ENCODE data around the gene GFRA3. TPM values are rescaled to one million over a fixed set of nuclear protein-coding genes. Genes with fewer than 3 reads are reported as not detected.
"Not testable (repeated sequence)": the region's sequence is repeated elsewhere in the genome, so short reads cannot be mapped to it uniquely, and the experiment has no call there.

The GFRA3 gene, protein sequence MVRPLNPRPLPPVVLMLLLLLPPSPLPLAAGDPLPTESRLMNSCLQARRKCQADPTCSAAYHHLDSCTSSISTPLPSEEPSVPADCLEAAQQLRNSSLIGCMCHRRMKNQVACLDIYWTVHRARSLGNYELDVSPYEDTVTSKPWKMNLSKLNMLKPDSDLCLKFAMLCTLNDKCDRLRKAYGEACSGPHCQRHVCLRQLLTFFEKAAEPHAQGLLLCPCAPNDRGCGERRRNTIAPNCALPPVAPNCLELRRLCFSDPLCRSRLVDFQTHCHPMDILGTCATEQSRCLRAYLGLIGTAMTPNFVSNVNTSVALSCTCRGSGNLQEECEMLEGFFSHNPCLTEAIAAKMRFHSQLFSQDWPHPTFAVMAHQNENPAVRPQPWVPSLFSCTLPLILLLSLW
- total RNA-seq (2021) = 1.6 and 1.8 TPM in 2 replicates
- long read RNA-seq, partial matches to known transcripts = 1 of 5 reads
- long read RNA-seq, other reads (novel, unspliced or antisense) = 1 of 5 reads

DNA sequence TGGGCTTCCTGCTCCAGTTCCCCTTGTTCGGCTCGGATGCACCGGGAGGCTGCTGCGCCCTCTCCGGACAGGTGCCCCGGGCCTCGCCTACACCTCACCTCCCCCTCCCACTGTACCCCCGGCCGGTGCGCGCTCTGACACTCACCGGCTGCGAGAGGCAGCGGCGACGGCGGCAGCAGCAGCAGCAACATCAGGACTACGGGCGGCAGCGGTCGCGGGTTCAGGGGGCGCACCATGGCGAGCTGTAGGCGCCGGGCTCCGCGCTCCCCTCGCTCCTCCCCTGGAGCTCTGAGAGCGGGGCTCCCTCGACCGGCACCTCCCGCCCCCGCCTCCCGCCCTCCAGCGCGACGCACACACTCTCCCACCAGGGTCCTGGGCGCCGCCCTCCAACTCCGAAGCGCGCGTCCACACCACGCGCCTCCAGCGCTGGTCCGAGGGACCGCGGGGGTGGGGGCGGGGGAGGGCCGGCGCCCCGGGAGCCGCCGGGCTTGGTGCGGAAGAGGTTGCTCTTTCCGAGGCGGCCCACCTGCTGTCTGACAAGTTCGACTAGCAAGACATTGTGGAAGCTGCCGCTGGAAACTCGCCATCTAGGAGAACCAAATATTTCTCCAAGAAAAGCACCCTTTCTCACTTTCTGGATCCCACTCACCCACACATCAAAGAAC is at the start of gene GFRA3:
Gene GFRA3, minus strand, starts transcription at position 433 of the 665 bp plus-strand sequence. Its CDS starts 197 bp downstream, at position 236.
- H2BK5ac ChIP-seq (ENCODE audit: insufficient read length, low read length) = no peak within 1 kb of the TSS
- H2BK20ac ChIP-seq (ENCODE audit: low read depth, low read length, poor library complexity, severe bottlenecking) = no peak within 1 kb of the TSS
- H3K4me1 ChIP-seq (ENCODE audit: insufficient read depth, low read length) = no peaks in the 10 kb centered on the region
- H3K4me1 Mint-ChIP-seq = peaks cover 16% of the 10 kb centered on the region in 2 experiments
- H3K79me1 ChIP-seq (ENCODE audit: insufficient read depth, low read depth, low read length, poor library complexity, severe bottlenecking) = no peaks in the 10 kb centered on the region
- peak within 1 kb of the TSS; percentile 43 for H3K4me2 ChIP-seq (ENCODE audit: insufficient read depth, insufficient read length, low read length)
- H3K4me3 Mint-ChIP-seq = peak within 1 kb of the TSS; percentile 57 to 80
- H3K14ac ChIP-seq (ENCODE audit: insufficient read depth, low read length) = no peak within 1 kb of the TSS
- H2BK15ac ChIP-seq (ENCODE audit: low read depth, low read length) = no peak within 1 kb of the TSS
- H3K79me2 ChIP-seq (ENCODE audit: insufficient read depth, low read length) = no peaks in the 10 kb centered on the region
- no peaks in the 10 kb centered on the region for H3K9me3 Mint-ChIP-seq
- H3K27me3 ChIP-seq (ENCODE audit: insufficient read depth, low read length) = peaks cover 6% of the 10 kb centered on the region; the same call in 1 of the 2 replicates
- no peak within 1 kb of the TSS for H2AFZ ChIP-seq (ENCODE audit: low read length)
- H3K9me3 ChIP-seq (ENCODE audit: control insufficient read depth, low read depth, low read length) = no peaks in the 10 kb centered on the region
- no peak within 1 kb of the TSS for H3K4ac ChIP-seq (ENCODE audit: low read depth, low read length)
- H2BK12ac ChIP-seq (ENCODE audit: insufficient read length, low read depth, low read length) = no peak within 1 kb of the TSS
- WGBS (ENCODE audit: extremely low coverage, insufficient read length, low lambda C conversion rate) = no CpG with 5 or more reads among the region's 62 CpGs
- H3K56ac ChIP-seq (ENCODE audit: insufficient read length, low read depth, low read length) = no peak within 1 kb of the TSS
- H2AK5ac ChIP-seq (ENCODE audit: insufficient read length, low read length) = no peak within 1 kb of the TSS
- DNase-seq = peak; percentile 57
- no peak within 1 kb of the TSS for H3K27ac Mint-ChIP-seq
- H3K27ac ChIP-seq (ENCODE audit: insufficient read length, low read depth, low read length) = no peak within 1 kb of the TSS
- no peak within 1 kb of the TSS for H2BK120ac ChIP-seq (ENCODE audit: low read depth, low read length, poor library complexity, severe bottlenecking)
- H4K20me1 ChIP-seq (ENCODE audit: control insufficient read depth, insufficient read depth, insufficient read length) = no peaks in the 10 kb centered on the region
- no peak within 1 kb of the TSS for H3K18ac ChIP-seq (ENCODE audit: insufficient read length, low read depth, low read length)
- no peak within 1 kb of the TSS for H4K91ac ChIP-seq (ENCODE audit: insufficient read length, low read depth, low read length)
- peaks cover 41% of the 10 kb centered on the region for H3K27me3 Mint-ChIP-seq (ENCODE audit: low read depth)
- H3K23ac ChIP-seq (ENCODE audit: insufficient read length, low read depth, low read length) = no peak within 1 kb of the TSS
- H4K8ac ChIP-seq (replicated peaks; ENCODE audit: insufficient read length, low read depth, low read length) = no peak within 1 kb of the TSS
- H3T11ph ChIP-seq (ENCODE audit: low read length) = no peak within 1 kb of the TSS
- H4K5ac ChIP-seq (ENCODE audit: insufficient read length, low read depth, low read length) = no peak within 1 kb of the TSS
- TF ChIP-seq, protein P1, sequence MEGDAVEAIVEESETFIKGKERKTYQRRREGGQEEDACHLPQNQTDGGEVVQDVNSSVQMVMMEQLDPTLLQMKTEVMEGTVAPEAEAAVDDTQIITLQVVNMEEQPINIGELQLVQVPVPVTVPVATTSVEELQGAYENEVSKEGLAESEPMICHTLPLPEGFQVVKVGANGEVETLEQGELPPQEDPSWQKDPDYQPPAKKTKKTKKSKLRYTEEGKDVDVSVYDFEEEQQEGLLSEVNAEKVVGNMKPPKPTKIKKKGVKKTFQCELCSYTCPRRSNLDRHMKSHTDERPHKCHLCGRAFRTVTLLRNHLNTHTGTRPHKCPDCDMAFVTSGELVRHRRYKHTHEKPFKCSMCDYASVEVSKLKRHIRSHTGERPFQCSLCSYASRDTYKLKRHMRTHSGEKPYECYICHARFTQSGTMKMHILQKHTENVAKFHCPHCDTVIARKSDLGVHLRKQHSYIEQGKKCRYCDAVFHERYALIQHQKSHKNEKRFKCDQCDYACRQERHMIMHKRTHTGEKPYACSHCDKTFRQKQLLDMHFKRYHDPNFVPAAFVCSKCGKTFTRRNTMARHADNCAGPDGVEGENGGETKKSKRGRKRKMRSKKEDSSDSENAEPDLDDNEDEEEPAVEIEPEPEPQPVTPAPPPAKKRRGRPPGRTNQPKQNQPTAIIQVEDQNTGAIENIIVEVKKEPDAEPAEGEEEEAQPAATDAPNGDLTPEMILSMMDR (conservative IDR thresholded peaks at IDR 0.05) = no peak; the same call in 2 of the 3 replicates
- H3K36me3 Mint-ChIP-seq (ENCODE audit: insufficient read depth in 1 of 3, low read depth in 3 of 3) = no peaks in the 10 kb centered on the region
- H3K9ac ChIP-seq (ENCODE audit: extremely low read depth, insufficient read length, low read length) = no peak within 1 kb of the TSS
- peaks cover 4% of the 10 kb centered on the region for H3K23me2 ChIP-seq (ENCODE audit: insufficient read length, low read depth, low read length, poor library complexity, severe bottlenecking)

DNA sequence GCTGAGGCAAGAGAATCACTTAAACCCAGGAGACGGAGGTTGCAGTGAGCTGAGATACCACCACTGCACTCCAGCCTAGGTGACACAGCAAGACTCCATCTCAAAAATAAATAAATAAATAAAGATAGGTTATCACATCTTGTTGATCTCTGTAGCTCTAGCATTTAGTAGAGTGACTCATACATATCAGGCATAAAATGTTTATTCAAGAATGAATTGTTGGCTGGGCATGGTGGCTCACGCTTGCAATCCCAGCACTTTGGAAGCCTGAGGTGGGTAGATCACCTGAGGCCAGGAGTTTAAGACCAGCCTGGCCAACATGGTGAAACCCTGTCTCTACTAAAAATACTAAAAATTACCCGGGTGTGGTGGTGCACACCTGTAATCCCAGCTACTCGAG is 43.8 kb upstream of the GFRA3 start:
- not testable (repeated sequence) for H3K9ac ChIP-seq (ENCODE audit: extremely low read depth, insufficient read length, low read length); H3K56ac ChIP-seq (ENCODE audit: insufficient read length, low read depth, low read length); H2BK5ac ChIP-seq (ENCODE audit: insufficient read length, low read length); H3T11ph ChIP-seq (ENCODE audit: low read length); H2BK120ac ChIP-seq (ENCODE audit: low read depth, low read length, poor library complexity, severe bottlenecking); H3K79me1 ChIP-seq (ENCODE audit: insufficient read depth, low read depth, low read length, poor library complexity, severe bottlenecking); H3K27me3 ChIP-seq (ENCODE audit: insufficient read depth, low read length); H3K4me1 Mint-ChIP-seq; H3K27ac Mint-ChIP-seq; H4K8ac ChIP-seq (replicated peaks; ENCODE audit: insufficient read length, low read depth, low read length); H3K79me2 ChIP-seq (ENCODE audit: insufficient read depth, low read length); H2BK20ac ChIP-seq (ENCODE audit: low read depth, low read length, poor library complexity, severe bottlenecking); H3K4me2 ChIP-seq (ENCODE audit: insufficient read depth, insufficient read length, low read length); H3K9me3 ChIP-seq (ENCODE audit: control insufficient read depth, low read depth, low read length); H3K4ac ChIP-seq (ENCODE audit: low read depth, low read length); H3K27me3 Mint-ChIP-seq (ENCODE audit: low read depth); H3K18ac ChIP-seq (ENCODE audit: insufficient read length, low read depth, low read length); H3K23ac ChIP-seq (ENCODE audit: insufficient read length, low read depth, low read length); H3K23me2 ChIP-seq (ENCODE audit: insufficient read length, low read depth, low read length, poor library complexity, severe bottlenecking); H4K91ac ChIP-seq (ENCODE audit: insufficient read length, low read depth, low read length); H2BK15ac ChIP-seq (ENCODE audit: low read depth, low read length); H2BK12ac ChIP-seq (ENCODE audit: insufficient read length, low read depth, low read length); H2AFZ ChIP-seq (ENCODE audit: low read length); H3K4me3 Mint-ChIP-seq; H4K5ac ChIP-seq (ENCODE audit: insufficient read length, low read depth, low read length); H4K20me1 ChIP-seq (ENCODE audit: control insufficient read depth, insufficient read depth, insufficient read length); H3K14ac ChIP-seq (ENCODE audit: insufficient read depth, low read length); DNase-seq; H3K9me3 Mint-ChIP-seq; H3K27ac ChIP-seq (ENCODE audit: insufficient read length, low read depth, low read length); H2AK5ac ChIP-seq (ENCODE audit: insufficient read length, low read length); H3K4me1 ChIP-seq (ENCODE audit: insufficient read depth, low read length)
- no CpG with 5 or more reads among the region's 4 CpGs for WGBS (ENCODE audit: extremely low coverage, insufficient read length, low lambda C conversion rate)
- H3K36me3 Mint-ChIP-seq (ENCODE audit: insufficient read depth in 1 of 3, low read depth in 3 of 3) = peaks cover 9 to 40% (median 33%) of the 10 kb centered on the region in 3 experiments; a peak in 6 of 7 replicates
